HepG2 (cell line): ENCODE measurements around the gene NUFIP1. TPM values are rescaled to one million over a fixed set of nuclear protein-coding genes. Genes with fewer than 3 reads are reported as not detected.
A peak's percentile ranks its signal among the peaks of the same experiment; 100 is the strongest.

Experiments
- ATRX ChIP-seq: sonication (generic); formaldehyde crosslinking; IDR thresholded peaks from 2 replicates; pipeline ENCODE4 v1.4.0; 2020; ENCODE audit warnings: missing genetic modification reagents, borderline replicate concordance
- ELF4 ChIP-seq: sonication (generic); formaldehyde crosslinking; IDR thresholded peaks from 2 replicates; pipeline ENCODE4 v1.5.0; 2020; ENCODE audit warnings: missing genetic modification reagents, mild to moderate bottlenecking, moderate library complexity, borderline replicate concordance
- FOXK1 ChIP-seq: sonication (generic); formaldehyde crosslinking; IDR thresholded peaks from 2 replicates; pipeline ENCODE4 v1.4.0; 2020; ENCODE audit warnings: low read depth, missing genetic modification reagents, borderline replicate concordance
- FOXP1 ChIP-seq, 2 experiments: fragments of 450-650 bp in 1 of 2; IDR thresholded peaks; 2 replicates each; pipeline ENCODE4 v1.6.1; 2017 to 2018; ENCODE audit warnings: antibody characterized with exemption in 1 of 2
- IKZF1 ChIP-seq: fragments of 450-650 bp; IDR thresholded peaks from 2 replicates; pipeline ENCODE4 v1.7.1; 2016
- MAX ChIP-seq: IDR thresholded peaks from 2 replicates; pipeline ENCODE4 v1.6.1; 2012; ENCODE audit warnings: inconsistent platforms
- MXI1 ChIP-seq: IDR thresholded peaks from 3 replicates; pipeline ENCODE4 v1.6.1; 2012; ENCODE audit warnings: low read depth, low read length, inconsistent platforms, borderline replicate concordance
- ONECUT2 ChIP-seq: sonication (generic); formaldehyde crosslinking; IDR thresholded peaks from 2 replicates; pipeline ENCODE4 v1.4.0; 2020; ENCODE audit warnings: missing genetic modification reagents
- PHF8 ChIP-seq: sonication (generic); formaldehyde crosslinking; IDR thresholded peaks from 2 replicates; pipeline ENCODE4 v1.5.0; 2020; ENCODE audit warnings: missing genetic modification reagents
- POLR2AphosphoS5 ChIP-seq: IDR thresholded peaks from 2 replicates; pipeline ENCODE4 v1.6.1; 2012; ENCODE audit warnings: low read depth, low read length
- PREB ChIP-seq: sonication (generic); formaldehyde crosslinking; IDR thresholded peaks from 2 replicates; pipeline ENCODE4 v1.4.0; 2020; ENCODE audit warnings: missing genetic modification reagents
- SIX1 ChIP-seq: sonication (generic); formaldehyde crosslinking; IDR thresholded peaks from 2 replicates; pipeline ENCODE4 v1.4.0; 2020; ENCODE audit warnings: missing genetic modification reagents, borderline replicate concordance
- SMAD1 ChIP-seq: sonication (generic); formaldehyde crosslinking; IDR thresholded peaks from 2 replicates; pipeline ENCODE4 v1.4.0; 2020; ENCODE audit warnings: missing genetic modification reagents, low read depth, mild to moderate bottlenecking, borderline replicate concordance
- SP2 ChIP-seq: sonication (generic); formaldehyde crosslinking; IDR thresholded peaks from 2 replicates; pipeline ENCODE4 v1.5.1; 2020; ENCODE audit warnings: mild to moderate bottlenecking, missing genetic modification reagents
- SRSF9 ChIP-seq: fragments of 200-400 bp; formaldehyde crosslinking; IDR thresholded peaks from 2 replicates; pipeline ENCODE4 v1.6.1; 2018; ENCODE audit warnings: borderline replicate concordance, mild to moderate bottlenecking, low read depth, low read length; ENCODE audit not compliant: insufficient read depth, poor library complexity, severe bottlenecking
- ZBTB3 ChIP-seq: sonication (generic); formaldehyde crosslinking; IDR thresholded peaks from 2 replicates; pipeline ENCODE4 v1.4.0; 2020; ENCODE audit warnings: low read depth, mild to moderate bottlenecking, moderate library complexity, missing genetic modification reagents, borderline replicate concordance
- ZMAT3 ChIP-seq: sonication (generic); formaldehyde crosslinking; conservative IDR thresholded peaks from 2 replicates; pipeline ENCODE4 v1.7.0; 2021; ENCODE audit warnings: missing genetic modification reagents
- ZNF12 ChIP-seq: sonication (generic); formaldehyde crosslinking; IDR thresholded peaks from 2 replicates; pipeline ENCODE4 v1.5.0; 2020; ENCODE audit warnings: missing genetic modification reagents
- ZNF160 ChIP-seq: sonication (generic); formaldehyde crosslinking; IDR thresholded peaks from 2 replicates; pipeline ENCODE4 v1.8.0; 2022; ENCODE audit warnings: mild to moderate bottlenecking, inconsistent platforms, missing genetic modification reagents
- ZNF260 ChIP-seq: sonication (generic); formaldehyde crosslinking; IDR thresholded peaks from 2 replicates; pipeline ENCODE4 v1.4.0; 2020; ENCODE audit warnings: missing genetic modification reagents, low read depth, mild to moderate bottlenecking, borderline replicate concordance
- ZNF33A ChIP-seq: sonication (generic); formaldehyde crosslinking; IDR thresholded peaks from 2 replicates; pipeline ENCODE4 v1.5.1; 2020; ENCODE audit warnings: missing genetic modification reagents, mild to moderate bottlenecking, moderate library complexity, borderline replicate concordance
- ZNF512 ChIP-seq: sonication (generic); formaldehyde crosslinking; IDR thresholded peaks from 2 replicates; pipeline ENCODE4 v1.4.0; 2020; ENCODE audit warnings: mild to moderate bottlenecking, missing genetic modification reagents
- ZNF605 ChIP-seq: sonication (generic); formaldehyde crosslinking; IDR thresholded peaks from 2 replicates; pipeline ENCODE4 v1.8.0; 2022; ENCODE audit warnings: mild to moderate bottlenecking, missing genetic modification reagents
- ZNF615 ChIP-seq: sonication (generic); formaldehyde crosslinking; IDR thresholded peaks from 2 replicates; pipeline ENCODE4 v1.5.0; 2020; ENCODE audit warnings: mild to moderate bottlenecking, missing genetic modification reagents, borderline replicate concordance
- ZNF644 ChIP-seq: IDR thresholded peaks from 2 replicates; pipeline ENCODE4 v1.6.1; 2016; ENCODE audit warnings: low read depth
- ZNF761 ChIP-seq: sonication (generic); formaldehyde crosslinking; conservative IDR thresholded peaks from 2 replicates; pipeline ENCODE4 v1.4.0; 2020; ENCODE audit warnings: mild to moderate bottlenecking, missing genetic modification reagents
- ZNF784 ChIP-seq: sonication (generic); formaldehyde crosslinking; IDR thresholded peaks from 2 replicates; pipeline ENCODE4 v1.5.1; 2020; ENCODE audit warnings: missing genetic modification reagents, mild to moderate bottlenecking, borderline replicate concordance
- polyA plus RNA-seq, 8 experiments: library from polyadenylated mRNA; depleted of rRNA in 3 of 8; stranded (reverse) in 7 of 8; unstranded in 1 of 8; fragments of >200 nt; fragmentation: Illumina TruSeq in 4 of 8; extraction: Trizol in 4 of 8; gene quantifications; 2 replicates each; pipeline versions ENCODE4 v1.2.1 to v1.2.3, GENCODE V29; 2011 to 2016; ENCODE audit warnings: low read depth in 4 of 8, missing spikeins in 1 of 8, mixed read lengths in 1 of 8; ENCODE audit not compliant: insufficient read depth in 1 of 8
- total RNA-seq, 5 experiments: library from RNA; depleted of rRNA; stranded (reverse); fragments of >200 nt; fragmentation: Illumina TruSeq; extraction: Trizol; gene quantifications; 2 replicates each; pipeline ENCODE4 v1.2.3, GENCODE V29; 2016; ENCODE audit warnings: low read depth in 1 of 5

NUFIP1 gene
- total and polyA plus RNA-seq, 2 of the 13 experiments (the other 11 are each of a cell fraction or from before 2014, with no cell fraction given), result 1.9 to 10.3 TPM

GRCh38 chr13:44912278-44913016 is 76.8 kb downstream of the NUFIP1 start (continued):
- TF ChIP-seq PREB (CRISPR knock-in tag) (no peak), ATRX (CRISPR knock-in tag) (no peak), ZMAT3 (no peak), PHF8 (CRISPR knock-in tag) (no peak), MXI1 (no peak), IKZF1 (no peak), ZNF260 (CRISPR knock-in tag) (no peak), ZNF761 (CRISPR knock-in tag) (no peak), ZNF644 (no peak), ZBTB3 (CRISPR knock-in tag) (no peak), ZNF784 (CRISPR knock-in tag) (no peak), ZNF12 (CRISPR knock-in tag) (no peak), POLR2AphosphoS5 (no peak), SIX1 (0 out of 2 replicates have a peak, but pooled peaks have one; percentile 67), ZNF160 (CRISPR knock-in tag) (no peak), ZNF33A (CRISPR knock-in tag) (no peak), ONECUT2 (CRISPR knock-in tag) (peak; percentile 73), ZNF512 (CRISPR knock-in tag) (no peak), FOXP1 (IDR thresholded peaks at IDR 0.05) (no peak), FOXP1 (CRISPR knock-in tag; IDR thresholded peaks at IDR 0.05) (peak; percentile 66), ELF4 (CRISPR knock-in tag) (no peak), ZNF605 (CRISPR knock-in tag) (no peak), SRSF9 (no peak), FOXK1 (CRISPR knock-in tag) (peak; percentile 36; the same call in 1 of the 2 replicates), ZNF615 (CRISPR knock-in tag) (no peak), SP2 (CRISPR knock-in tag) (no peak), SMAD1 (CRISPR knock-in tag) (no peak), MAX (no peak)
